Measurements from ENCODE around the gene PLXNA3. TPM values are rescaled to one million over a fixed set of nuclear protein-coding genes. Genes with fewer than 3 reads are reported as not detected.

The PLXNA3 gene
- total and polyA plus RNA-seq, 10 of the 15 experiments (the other 5 are each of a cell fraction or from before 2014, with no cell fraction given), result 0.26 to 26.8 (median 3.4) TPM

DNA sequence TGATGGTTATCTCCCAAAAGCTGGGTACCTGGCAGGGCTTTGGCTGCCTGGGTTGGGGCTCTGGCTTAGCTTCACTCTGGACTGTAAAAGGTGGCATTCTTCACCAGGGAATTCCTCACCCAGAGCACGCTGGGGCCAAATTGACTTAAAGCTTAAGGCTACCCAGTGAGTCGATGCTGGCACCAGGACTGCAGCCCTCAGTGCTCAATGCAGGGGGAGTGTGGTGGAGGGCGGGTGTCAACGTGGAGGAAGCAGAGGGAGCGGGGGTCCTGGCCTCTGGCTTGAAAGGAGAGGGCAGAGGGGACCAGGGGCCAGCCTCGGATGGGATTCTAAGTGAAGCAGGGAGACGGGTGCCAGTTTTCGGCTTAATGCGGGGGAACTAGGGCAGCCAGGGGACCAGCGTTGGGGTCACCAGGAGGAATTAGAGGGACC lies 14.6 kb upstream of the PLXNA3 start:
- 0 out of 2 replicates have a peak overlapping the region, but pooled peaks have one; percentile 4 for H2AFZ ChIP-seq (ENCODE audit: control insufficient read depth, low read depth, low read length)
- peaks cover 0 to 5% of the 10 kb centered on the region in 2 experiments; a peak in 1 of 4 replicates for H3K36me3 ChIP-seq (ENCODE audit: control insufficient read depth in 2 of 2, insufficient read depth in 2 of 2, low read length in 1 of 2)
- DNase-seq (ENCODE audit: low read depth, low spot score) (no peak), FAIRE-seq (no peak), ATAC-seq (peak; percentile 8; the same call in 1 of the 3 replicates)
- WGBS (ENCODE audit: insufficient coverage, insufficient replicate concordance, low lambda C conversion rate, missing lambda C conversion rate), result 41% methylated on average over 10 of the region's 10 CpGs
- no peaks in the 10 kb centered on the region for H3K9me3 ChIP-seq (replicated peaks; ENCODE audit: control insufficient read depth, insufficient read depth, low read length)
- no peak for TF ChIP-seq CREB1 (IDR thresholded peaks at IDR 0.05; ENCODE audit: low read depth)
- TF ChIP-seq GABPA (IDR thresholded peaks at IDR 0.05; ENCODE audit: low read depth), result no peak
- TF ChIP-seq PML (IDR thresholded peaks at IDR 0.05; ENCODE audit: low read length), result no peak
- TF ChIP-seq BMI1 (IDR thresholded peaks at IDR 0.05; ENCODE audit: borderline replicate concordance), result no peak
- TF ChIP-seq SIN3A (IDR thresholded peaks at IDR 0.05; ENCODE audit: low read depth, low read length), result no peak
- TF ChIP-seq, protein P1, sequence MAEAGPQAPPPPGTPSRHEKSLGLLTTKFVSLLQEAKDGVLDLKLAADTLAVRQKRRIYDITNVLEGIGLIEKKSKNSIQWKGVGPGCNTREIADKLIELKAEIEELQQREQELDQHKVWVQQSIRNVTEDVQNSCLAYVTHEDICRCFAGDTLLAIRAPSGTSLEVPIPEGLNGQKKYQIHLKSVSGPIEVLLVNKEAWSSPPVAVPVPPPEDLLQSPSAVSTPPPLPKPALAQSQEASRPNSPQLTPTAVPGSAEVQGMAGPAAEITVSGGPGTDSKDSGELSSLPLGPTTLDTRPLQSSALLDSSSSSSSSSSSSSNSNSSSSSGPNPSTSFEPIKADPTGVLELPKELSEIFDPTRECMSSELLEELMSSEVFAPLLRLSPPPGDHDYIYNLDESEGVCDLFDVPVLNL (IDR thresholded peaks at IDR 0.05; ENCODE audit: low read depth, low read length), result no peak
- no peak for TF ChIP-seq TBL1XR1 (IDR thresholded peaks at IDR 0.05; ENCODE audit: low read depth, low read length)
- no peak for TF ChIP-seq IRF4 (IDR thresholded peaks at IDR 0.05; ENCODE audit: low read depth, low read length)
- TF ChIP-seq MEF2A (IDR thresholded peaks at IDR 0.05; ENCODE audit: insufficient read depth, low read depth, low read length), result no peak
- in situ Hi-C loops (cut with MboI) (no loop called here), intact Hi-C loops (cut with micrococcal nuclease; ENCODE audit: unreplicated experiment) (no loop called here)
- H3K27ac ChIP-seq (ENCODE audit: control insufficient read depth, insufficient read depth), result no peak overlapping the region
- H3K4me2 ChIP-seq (ENCODE audit: control insufficient read depth, insufficient read depth), result peak overlapping the region; percentile 82
- no peaks in the 10 kb centered on the region for H3K27me3 ChIP-seq (replicated peaks in 1 of 2; ENCODE audit: control insufficient read depth in 2 of 2, insufficient read depth in 2 of 2, low read length in 1 of 2)
- H3K9ac ChIP-seq (ENCODE audit: control insufficient read depth, insufficient read depth, low read length), result no peak overlapping the region
- peak overlapping the region; percentile 50; the same call in 1 of the 2 replicates for H3K4me3 ChIP-seq
- H4K20me1 ChIP-seq (ENCODE audit: control insufficient read depth, insufficient read depth), result no peaks in the 10 kb centered on the region
- ChIA-PET POLR2A (interaction anchor here (0.9 to 1.1 kb wide), 2 partner anchors 42 to 44 kb away, joined by 3 read pairs; no protein-coding TSS in a partner anchor), RAD21 (ENCODE audit: unreplicated experiment) (interaction anchor here (1.3 kb wide), 1 partner anchor 33 kb away, joined by 3 read pairs; no protein-coding TSS in a partner anchor), SMC1A (ENCODE audit: uncharacterized antibody, unreplicated experiment) (no interaction called here), CTCF (interaction anchor here (0.8 kb wide), 1 partner anchor 16 kb away, joined by 3 read pairs; no protein-coding TSS in a partner anchor)
- no TSS peak for BruUV-seq (replicated peaks)
- H3K79me2 ChIP-seq (ENCODE audit: control insufficient read depth, insufficient read depth, low read length), result peaks cover 13% of the 10 kb centered on the region
- 0 out of 2 replicates have a peak, but pooled peaks cover 3% of the 10 kb centered on the region for H3K4me1 ChIP-seq (ENCODE audit: control insufficient read depth, insufficient read depth, low read length)
